ENCODE measurements around the gene NSD2.

DNA sequence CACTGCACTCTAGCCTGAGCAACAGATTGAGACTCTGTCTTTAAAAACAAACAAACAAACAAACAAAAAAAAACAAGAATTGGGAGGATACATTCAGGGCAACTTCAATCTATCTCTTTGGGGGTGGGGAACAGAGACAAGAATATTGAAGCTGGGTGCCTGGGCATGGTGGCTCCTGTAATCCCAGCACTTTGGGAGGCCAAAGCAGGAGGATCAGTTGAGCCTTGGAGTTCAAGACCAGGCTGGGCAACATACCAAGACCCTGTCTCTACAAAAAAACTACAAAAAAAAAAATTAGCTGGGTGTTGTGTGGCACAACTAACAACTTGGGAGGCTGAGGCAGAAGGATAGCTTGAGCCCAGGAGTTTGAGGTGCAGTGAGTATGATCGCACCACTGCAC, 16.4 kb upstream of the NSD2 start:
- TF ChIP-seq, protein P1, sequence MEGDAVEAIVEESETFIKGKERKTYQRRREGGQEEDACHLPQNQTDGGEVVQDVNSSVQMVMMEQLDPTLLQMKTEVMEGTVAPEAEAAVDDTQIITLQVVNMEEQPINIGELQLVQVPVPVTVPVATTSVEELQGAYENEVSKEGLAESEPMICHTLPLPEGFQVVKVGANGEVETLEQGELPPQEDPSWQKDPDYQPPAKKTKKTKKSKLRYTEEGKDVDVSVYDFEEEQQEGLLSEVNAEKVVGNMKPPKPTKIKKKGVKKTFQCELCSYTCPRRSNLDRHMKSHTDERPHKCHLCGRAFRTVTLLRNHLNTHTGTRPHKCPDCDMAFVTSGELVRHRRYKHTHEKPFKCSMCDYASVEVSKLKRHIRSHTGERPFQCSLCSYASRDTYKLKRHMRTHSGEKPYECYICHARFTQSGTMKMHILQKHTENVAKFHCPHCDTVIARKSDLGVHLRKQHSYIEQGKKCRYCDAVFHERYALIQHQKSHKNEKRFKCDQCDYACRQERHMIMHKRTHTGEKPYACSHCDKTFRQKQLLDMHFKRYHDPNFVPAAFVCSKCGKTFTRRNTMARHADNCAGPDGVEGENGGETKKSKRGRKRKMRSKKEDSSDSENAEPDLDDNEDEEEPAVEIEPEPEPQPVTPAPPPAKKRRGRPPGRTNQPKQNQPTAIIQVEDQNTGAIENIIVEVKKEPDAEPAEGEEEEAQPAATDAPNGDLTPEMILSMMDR (IDR thresholded peaks at IDR 0.05) = no peak
- TF ChIP-seq EP300 (IDR thresholded peaks at IDR 0.05) (no peak), POLR2A (IDR thresholded peaks at IDR 0.05) (no peak), POLR2AphosphoS5 (IDR thresholded peaks at IDR 0.05) (no peak)

All from suprapubic skin (tissue), 4 donors.